Lower leg skin (tissue), 4 donors: Measurements from ENCODE around the gene KCNJ3. TPM values are rescaled to one million over a fixed set of nuclear protein-coding genes. Genes with fewer than 3 reads are reported as not detected.

Source experiments
- DNase-seq, 2 donors: peaks; one replicate each; pipeline ENCODE4 v3.0.0-alpha.2; 2019; ENCODE audit warnings: low spot score in 2 of 2
- H3K4me3 ChIP-seq: fragments of 200-600 bp; sonication (generic); 2 replicates; pipeline ENCODE4 v1.5.1; 2017; ENCODE audit warnings: mild to moderate bottlenecking, low read depth; ENCODE audit not compliant: poor library complexity, severe bottlenecking
- POLR2A ChIP-seq, 2 donors: fragments of 450-650 bp; IDR thresholded peaks; one replicate each; pipeline ENCODE4 v1.6.1; 2016 to 2017; ENCODE audit warnings: antibody characterized with exemption in 2 of 2, mild to moderate bottlenecking in 1 of 2, moderate library complexity in 1 of 2
- WGBS, 2 donors: methylation state at CpG; one replicate each; pipeline ENCODE4 v1.1.5; 2018; 5-methylcytosine and 5-hydroxymethylcytosine counted together
- intact Hi-C: fragments of 100-400 bp; cut with DNase I; formaldehyde crosslinking; loops from one replicate; pipeline ENCODE4 v1.15.0; 2023; ENCODE audit warnings: low total_unique reads
- total RNA-seq, 4 donors: library from RNA; depleted of rRNA; stranded (reverse); fragments of >200 nt; gene quantifications; one replicate each; pipeline ENCODE4 v1.1.0, GENCODE V29; 2016
- TF ChIP-seq, protein P1 (sequence below), 3 donors: fragments of 450-650 bp; IDR thresholded peaks; one replicate each; pipeline ENCODE4 v1.5.1; 2016; ENCODE audit warnings: antibody characterized with exemption in 3 of 3, mild to moderate bottlenecking in 3 of 3, moderate library complexity in 2 of 3

Gene KCNJ3
- total RNA-seq, 4 donors from 2014 or later: 0.08 to 0.42 (median 0.42) TPM; not detected in 1

GRCh38 chr2:154825358-154825757 lies 126.9 kb downstream of the KCNJ3 start:
- TF ChIP-seq, protein P1, sequence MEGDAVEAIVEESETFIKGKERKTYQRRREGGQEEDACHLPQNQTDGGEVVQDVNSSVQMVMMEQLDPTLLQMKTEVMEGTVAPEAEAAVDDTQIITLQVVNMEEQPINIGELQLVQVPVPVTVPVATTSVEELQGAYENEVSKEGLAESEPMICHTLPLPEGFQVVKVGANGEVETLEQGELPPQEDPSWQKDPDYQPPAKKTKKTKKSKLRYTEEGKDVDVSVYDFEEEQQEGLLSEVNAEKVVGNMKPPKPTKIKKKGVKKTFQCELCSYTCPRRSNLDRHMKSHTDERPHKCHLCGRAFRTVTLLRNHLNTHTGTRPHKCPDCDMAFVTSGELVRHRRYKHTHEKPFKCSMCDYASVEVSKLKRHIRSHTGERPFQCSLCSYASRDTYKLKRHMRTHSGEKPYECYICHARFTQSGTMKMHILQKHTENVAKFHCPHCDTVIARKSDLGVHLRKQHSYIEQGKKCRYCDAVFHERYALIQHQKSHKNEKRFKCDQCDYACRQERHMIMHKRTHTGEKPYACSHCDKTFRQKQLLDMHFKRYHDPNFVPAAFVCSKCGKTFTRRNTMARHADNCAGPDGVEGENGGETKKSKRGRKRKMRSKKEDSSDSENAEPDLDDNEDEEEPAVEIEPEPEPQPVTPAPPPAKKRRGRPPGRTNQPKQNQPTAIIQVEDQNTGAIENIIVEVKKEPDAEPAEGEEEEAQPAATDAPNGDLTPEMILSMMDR (IDR thresholded peaks at IDR 0.05): no peak
- no peak for TF ChIP-seq POLR2A (IDR thresholded peaks at IDR 0.05)
- no peak overlapping the region for H3K4me3 ChIP-seq
- intact Hi-C loops: no loop called here
- no peak for DNase-seq
- WGBS, 2 donors: 45 to 70% methylated on average over 2 of the region's 2 CpGs

DNA sequence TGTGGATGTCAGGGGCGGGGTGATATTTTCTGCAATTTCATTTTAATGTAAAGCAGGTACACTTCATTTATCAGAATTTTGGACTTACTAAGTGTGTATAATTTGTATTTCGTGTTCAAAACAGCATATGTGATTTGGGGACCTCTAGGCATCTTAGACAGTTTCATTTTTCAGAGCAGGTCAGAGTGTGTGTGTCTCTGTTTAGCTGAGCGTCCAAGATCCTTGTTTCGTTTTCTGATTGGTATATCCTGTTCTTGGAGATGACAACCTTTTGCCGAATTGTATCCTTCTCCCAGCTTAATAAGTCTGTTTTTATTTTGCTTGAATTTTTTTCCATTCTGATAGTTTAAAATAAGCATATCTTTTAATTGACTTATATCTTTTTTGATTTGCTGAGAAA lies 128.3 kb downstream of the KCNJ3 start:
- intact Hi-C loops: no loop called here
- 55 to 67% methylated on average over 5 of the region's 5 CpGs for WGBS, 2 donors
- DNase-seq: no peak
- H3K4me3 ChIP-seq: no peak overlapping the region
- TF ChIP-seq, protein P1 (IDR thresholded peaks at IDR 0.05): no peak
- TF ChIP-seq POLR2A (IDR thresholded peaks at IDR 0.05): no peak

GRCh38 chr2:154827286-154827685 lies 128.8 kb downstream of the KCNJ3 start:
- DNase-seq: no peak
- intact Hi-C loops: no loop called here
- TF ChIP-seq, protein P1 (IDR thresholded peaks at IDR 0.05): no peak
- no peak for TF ChIP-seq POLR2A (IDR thresholded peaks at IDR 0.05)
- WGBS, 2 donors: 38 to 39% methylated on average over 1 of the region's 1 CpG
- no peak overlapping the region for H3K4me3 ChIP-seq

DNA sequence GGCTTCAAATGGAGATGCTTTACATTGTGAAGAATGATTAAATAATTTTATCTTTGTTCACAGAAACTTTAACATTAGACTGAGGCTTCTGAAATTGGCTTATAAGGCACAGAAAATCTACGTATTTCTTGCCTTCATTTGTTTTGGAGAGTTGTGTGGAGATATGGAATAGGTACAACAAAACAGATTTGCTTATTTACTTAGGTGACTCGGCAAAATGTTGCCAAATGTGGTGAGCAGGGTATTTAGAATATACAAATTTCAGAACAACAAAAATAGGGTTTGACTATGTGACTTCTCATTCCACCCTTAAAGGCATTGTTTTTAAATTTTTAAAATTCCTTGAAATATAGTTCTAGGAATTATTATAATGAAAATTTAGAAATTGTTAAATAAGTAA lies 134.2 kb downstream of the KCNJ3 start:
- TF ChIP-seq, protein P1 (IDR thresholded peaks at IDR 0.05): no peak
- TF ChIP-seq POLR2A (IDR thresholded peaks at IDR 0.05): no peak
- no peak for DNase-seq
- WGBS, 2 donors: 85 to 87% methylated on average over 2 of the region's 2 CpGs
- H3K4me3 ChIP-seq: no peak overlapping the region
- intact Hi-C loops: no loop called here

- no peak for DNase-seq
- TF ChIP-seq, protein P1 (IDR thresholded peaks at IDR 0.05): no peak
- no peak for TF ChIP-seq POLR2A (IDR thresholded peaks at IDR 0.05)
- H3K4me3 ChIP-seq: no peak overlapping the region
- 78 to 79% methylated on average over 2 of the region's 2 CpGs for WGBS, 2 donors
- intact Hi-C loops: no loop called here
Observed at GRCh38 chr2:154836632-154837031, 138.1 kb downstream of the KCNJ3 start.

DNA sequence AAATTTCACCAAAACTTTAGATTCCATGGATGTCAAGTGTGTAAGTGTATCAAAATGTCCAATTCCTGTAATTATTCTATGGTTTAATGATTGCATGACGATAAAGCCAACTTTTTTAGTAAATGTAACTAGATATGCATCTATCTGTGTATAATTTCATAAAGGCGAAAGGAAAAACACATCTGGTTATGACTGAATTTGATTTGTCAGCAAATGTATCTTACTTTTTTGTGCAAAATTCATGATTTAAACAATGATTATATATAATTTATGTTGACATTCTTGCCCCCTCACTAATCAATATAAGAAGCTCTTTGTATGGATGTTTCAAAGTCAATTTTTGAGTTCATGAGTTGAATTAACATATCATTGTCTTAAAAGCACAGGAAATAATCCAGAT lies 138.5 kb downstream of the KCNJ3 start:
- no peak for DNase-seq
- no peak overlapping the region for H3K4me3 ChIP-seq
- TF ChIP-seq POLR2A (IDR thresholded peaks at IDR 0.05): no peak
- TF ChIP-seq, protein P1 (IDR thresholded peaks at IDR 0.05): no peak
- WGBS, 2 donors: 72 to 86% methylated on average over 2 of the region's 2 CpGs
- intact Hi-C loops: no loop called here
